Neural cell (in vitro differentiated cells): ENCODE measurements around the gene IGFBPL1. TPM values are rescaled to one million over a fixed set of nuclear protein-coding genes. Genes with fewer than 3 reads are reported as not detected.

Experiments
- H2AFZ ChIP-seq: fragments of 200-600, 300-800 bp; sonication (generic), shearing (Covaris generic); 2 replicates; pipeline ENCODE4 v1.6.0; 2014; ENCODE audit warnings: low read depth, mild to moderate bottlenecking, antibody characterized with exemption, low read length, moderate library complexity
- H3F3A ChIP-seq: fragments of 200-600 bp; shearing (Covaris generic); 2 replicates; pipeline ENCODE4 v1.6.1; 2016; ENCODE audit warnings: mild to moderate bottlenecking, moderate library complexity, mixed read lengths, antibody characterized with exemption, low read length; ENCODE audit not compliant: insufficient read depth, poor library complexity, severe bottlenecking
- H3K27ac ChIP-seq: fragments of 200-600, 300-800 bp; sonication (generic), shearing (Covaris generic); 2 replicates; pipeline ENCODE4 v1.5.1; 2014; ENCODE audit warnings: mild to moderate bottlenecking, low read length, moderate library complexity
- H3K27me3 ChIP-seq: fragments of 300-800, 200-600 bp; sonication (generic), shearing (Covaris generic); 2 replicates; pipeline ENCODE4 v1.6.0; 2014; ENCODE audit warnings: mild to moderate bottlenecking, low read depth, low read length, moderate library complexity; ENCODE audit not compliant: insufficient read depth
- H3K36me3 ChIP-seq: fragments of 300-800, 200-600 bp; sonication (generic), shearing (Covaris generic); 2 replicates; pipeline ENCODE4 v1.5.1; 2014; ENCODE audit warnings: mild to moderate bottlenecking, antibody characterized with exemption, low read length, moderate library complexity; ENCODE audit not compliant: insufficient read depth
- H3K4me2 ChIP-seq: fragments of 300-800, 200-600 bp; sonication (generic), shearing (Covaris generic); 2 replicates; pipeline ENCODE4 v1.6.0; 2014; ENCODE audit warnings: mild to moderate bottlenecking, low read length
- H3K4me3 ChIP-seq: fragments of 300-800, 200-600 bp; sonication (generic), shearing (Covaris generic); 2 replicates; pipeline ENCODE4 v1.5.1; 2014; ENCODE audit warnings: mild to moderate bottlenecking, low read length, moderate library complexity
- H3K79me2 ChIP-seq: fragments of 200-600 bp; shearing (Covaris generic); replicated peaks from 2 replicates; pipeline ENCODE4 v1.6.0; 2014; ENCODE audit warnings: mild to moderate bottlenecking, low read length, moderate library complexity; ENCODE audit not compliant: insufficient read depth
- H3K9ac ChIP-seq: fragments of 300-800, 200-600 bp; sonication (generic), shearing (Covaris generic); 2 replicates; pipeline ENCODE4 v1.6.1; 2016; ENCODE audit warnings: mild to moderate bottlenecking, low read length, mixed read lengths
- H3K9me2 ChIP-seq: fragments of 200-600 bp; shearing (Covaris generic); 2 replicates; pipeline ENCODE4 v1.6.1; 2016; ENCODE audit warnings: mild to moderate bottlenecking, low read length, mixed read lengths; ENCODE audit not compliant: insufficient read depth
- H3K9me3 ChIP-seq: fragments of 200-600, 300-800 bp; sonication (generic), shearing (Covaris generic); 2 replicates; pipeline ENCODE4 v1.6.1; 2016; ENCODE audit warnings: mild to moderate bottlenecking, mixed run types, low read length, moderate library complexity, mixed read lengths
- H4K20me1 ChIP-seq: fragments of 200-600 bp; shearing (Covaris generic); 2 replicates; pipeline ENCODE4 v1.6.1; 2016; ENCODE audit warnings: mild to moderate bottlenecking, mixed run types; ENCODE audit not compliant: insufficient read depth
- EP300 ChIP-seq: fragments of 450-650 bp; conservative IDR thresholded peaks from 2 replicates; pipeline ENCODE4 v1.6.1; 2014; ENCODE audit warnings: antibody characterized with exemption, mild to moderate bottlenecking, moderate library complexity; ENCODE audit not compliant: poor library complexity, severe bottlenecking
- EZH2 ChIP-seq: fragments of 200-600, 300-800 bp; shearing (Covaris generic), sonication (generic); IDR thresholded peaks from 2 replicates; pipeline ENCODE4 v1.6.1; 2014; ENCODE audit warnings: antibody characterized with exemption, low read length, borderline replicate concordance, mild to moderate bottlenecking; ENCODE audit not compliant: insufficient read depth, poor library complexity, severe bottlenecking
- MXI1 ChIP-seq: fragments of 450-650 bp; conservative IDR thresholded peaks from 2 replicates; pipeline ENCODE4 v1.6.1; 2014; ENCODE audit warnings: antibody characterized with exemption, mild to moderate bottlenecking; ENCODE audit not compliant: poor library complexity, severe bottlenecking
- POLR2AphosphoS5 ChIP-seq: IDR thresholded peaks from 2 replicates; pipeline ENCODE4 v1.6.1; 2012
- RAD21 ChIP-seq: fragments of 450-650 bp; conservative IDR thresholded peaks from 2 replicates; pipeline ENCODE4 v1.6.1; 2014; ENCODE audit warnings: antibody characterized with exemption, mild to moderate bottlenecking, moderate library complexity
- SMC3 ChIP-seq: fragments of 450-650 bp; conservative IDR thresholded peaks from 2 replicates; pipeline ENCODE4 v1.6.1; 2014; ENCODE audit warnings: antibody characterized with exemption, mild to moderate bottlenecking, moderate library complexity; ENCODE audit not compliant: poor library complexity
- TAF1 ChIP-seq: IDR thresholded peaks from 2 replicates; pipeline ENCODE4 v1.6.1; 2012; ENCODE audit warnings: low read depth
- polyA plus RNA-seq: library from polyadenylated mRNA; depleted of rRNA; stranded (reverse); fragments of >200 nt; gene quantifications from 2 replicates; pipeline ENCODE4 v1.2.3, GENCODE V29; 2014
- TF ChIP-seq, protein P1 (sequence below): fragments of 450-650 bp; IDR thresholded peaks from 2 replicates; pipeline ENCODE4 v1.5.1; 2014; ENCODE audit warnings: antibody characterized with exemption, mild to moderate bottlenecking, moderate library complexity; ENCODE audit not compliant: poor library complexity, severe bottlenecking
- TF ChIP-seq, protein P2 (sequence below): IDR thresholded peaks from 2 replicates; pipeline ENCODE4 v1.6.1; 2012; ENCODE audit warnings: borderline replicate concordance

The IGFBPL1 gene
- polyA plus RNA-seq, 1 donor from 2014 or later: 372 TPM

DNA sequence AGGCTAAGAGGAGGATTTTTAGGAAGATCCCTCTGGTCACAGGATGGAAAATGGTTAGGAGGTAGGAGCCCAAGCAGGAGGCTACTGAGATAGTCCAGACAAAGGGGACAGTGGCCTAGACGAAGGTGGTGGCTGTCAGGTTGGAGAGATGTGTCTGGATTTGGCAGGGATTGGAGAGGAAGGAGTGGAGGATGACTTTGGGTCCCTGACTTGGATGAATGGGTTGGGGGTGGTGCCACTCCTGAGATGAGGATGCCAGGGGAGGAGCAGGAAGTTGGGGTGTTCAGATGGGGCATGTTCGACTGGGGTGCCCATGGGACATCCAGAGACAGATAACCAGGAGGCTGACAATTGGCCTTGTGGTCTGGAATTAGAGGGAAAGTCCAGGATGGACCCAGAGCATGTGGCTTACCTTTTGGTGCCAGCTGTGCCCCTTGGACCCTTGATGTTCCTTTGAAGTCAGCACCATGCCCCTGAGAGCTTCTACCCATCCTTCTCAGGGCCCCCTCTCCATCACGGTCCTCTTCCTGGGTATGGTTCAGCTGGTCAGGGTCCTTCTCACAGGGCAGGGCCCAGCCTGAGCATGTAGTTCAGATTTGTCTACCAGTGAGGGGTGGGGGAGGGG, 15.1 kb upstream of the IGFBPL1 start:
- Histone ChIP-seq H3K4me2 (no peak overlapping the region), H4K20me1 (no peaks in the 10 kb centered on the region), H3K9me3 (no peaks in the 10 kb centered on the region), H3K36me3 (peaks cover 6% of the 10 kb centered on the region), H3K27me3 (no peaks in the 10 kb centered on the region), H3K4me3 (no peak overlapping the region), H3K9ac (no peak overlapping the region), H3K79me2 (no peaks in the 10 kb centered on the region), H2AFZ (no peak overlapping the region), H3K27ac (no peak overlapping the region), H3F3A (no peaks in the 10 kb centered on the region), H3K9me2 (no peaks in the 10 kb centered on the region)
- TF ChIP-seq SMC3 (no peak), MXI1 (no peak), POLR2AphosphoS5 (no peak), EP300 (no peak), RAD21 (no peak)
- TF ChIP-seq, protein P1, sequence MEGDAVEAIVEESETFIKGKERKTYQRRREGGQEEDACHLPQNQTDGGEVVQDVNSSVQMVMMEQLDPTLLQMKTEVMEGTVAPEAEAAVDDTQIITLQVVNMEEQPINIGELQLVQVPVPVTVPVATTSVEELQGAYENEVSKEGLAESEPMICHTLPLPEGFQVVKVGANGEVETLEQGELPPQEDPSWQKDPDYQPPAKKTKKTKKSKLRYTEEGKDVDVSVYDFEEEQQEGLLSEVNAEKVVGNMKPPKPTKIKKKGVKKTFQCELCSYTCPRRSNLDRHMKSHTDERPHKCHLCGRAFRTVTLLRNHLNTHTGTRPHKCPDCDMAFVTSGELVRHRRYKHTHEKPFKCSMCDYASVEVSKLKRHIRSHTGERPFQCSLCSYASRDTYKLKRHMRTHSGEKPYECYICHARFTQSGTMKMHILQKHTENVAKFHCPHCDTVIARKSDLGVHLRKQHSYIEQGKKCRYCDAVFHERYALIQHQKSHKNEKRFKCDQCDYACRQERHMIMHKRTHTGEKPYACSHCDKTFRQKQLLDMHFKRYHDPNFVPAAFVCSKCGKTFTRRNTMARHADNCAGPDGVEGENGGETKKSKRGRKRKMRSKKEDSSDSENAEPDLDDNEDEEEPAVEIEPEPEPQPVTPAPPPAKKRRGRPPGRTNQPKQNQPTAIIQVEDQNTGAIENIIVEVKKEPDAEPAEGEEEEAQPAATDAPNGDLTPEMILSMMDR: no peak
- TF ChIP-seq, protein P2, sequence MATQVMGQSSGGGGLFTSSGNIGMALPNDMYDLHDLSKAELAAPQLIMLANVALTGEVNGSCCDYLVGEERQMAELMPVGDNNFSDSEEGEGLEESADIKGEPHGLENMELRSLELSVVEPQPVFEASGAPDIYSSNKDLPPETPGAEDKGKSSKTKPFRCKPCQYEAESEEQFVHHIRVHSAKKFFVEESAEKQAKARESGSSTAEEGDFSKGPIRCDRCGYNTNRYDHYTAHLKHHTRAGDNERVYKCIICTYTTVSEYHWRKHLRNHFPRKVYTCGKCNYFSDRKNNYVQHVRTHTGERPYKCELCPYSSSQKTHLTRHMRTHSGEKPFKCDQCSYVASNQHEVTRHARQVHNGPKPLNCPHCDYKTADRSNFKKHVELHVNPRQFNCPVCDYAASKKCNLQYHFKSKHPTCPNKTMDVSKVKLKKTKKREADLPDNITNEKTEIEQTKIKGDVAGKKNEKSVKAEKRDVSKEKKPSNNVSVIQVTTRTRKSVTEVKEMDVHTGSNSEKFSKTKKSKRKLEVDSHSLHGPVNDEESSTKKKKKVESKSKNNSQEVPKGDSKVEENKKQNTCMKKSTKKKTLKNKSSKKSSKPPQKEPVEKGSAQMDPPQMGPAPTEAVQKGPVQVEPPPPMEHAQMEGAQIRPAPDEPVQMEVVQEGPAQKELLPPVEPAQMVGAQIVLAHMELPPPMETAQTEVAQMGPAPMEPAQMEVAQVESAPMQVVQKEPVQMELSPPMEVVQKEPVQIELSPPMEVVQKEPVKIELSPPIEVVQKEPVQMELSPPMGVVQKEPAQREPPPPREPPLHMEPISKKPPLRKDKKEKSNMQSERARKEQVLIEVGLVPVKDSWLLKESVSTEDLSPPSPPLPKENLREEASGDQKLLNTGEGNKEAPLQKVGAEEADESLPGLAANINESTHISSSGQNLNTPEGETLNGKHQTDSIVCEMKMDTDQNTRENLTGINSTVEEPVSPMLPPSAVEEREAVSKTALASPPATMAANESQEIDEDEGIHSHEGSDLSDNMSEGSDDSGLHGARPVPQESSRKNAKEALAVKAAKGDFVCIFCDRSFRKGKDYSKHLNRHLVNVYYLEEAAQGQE: no peak

DNA sequence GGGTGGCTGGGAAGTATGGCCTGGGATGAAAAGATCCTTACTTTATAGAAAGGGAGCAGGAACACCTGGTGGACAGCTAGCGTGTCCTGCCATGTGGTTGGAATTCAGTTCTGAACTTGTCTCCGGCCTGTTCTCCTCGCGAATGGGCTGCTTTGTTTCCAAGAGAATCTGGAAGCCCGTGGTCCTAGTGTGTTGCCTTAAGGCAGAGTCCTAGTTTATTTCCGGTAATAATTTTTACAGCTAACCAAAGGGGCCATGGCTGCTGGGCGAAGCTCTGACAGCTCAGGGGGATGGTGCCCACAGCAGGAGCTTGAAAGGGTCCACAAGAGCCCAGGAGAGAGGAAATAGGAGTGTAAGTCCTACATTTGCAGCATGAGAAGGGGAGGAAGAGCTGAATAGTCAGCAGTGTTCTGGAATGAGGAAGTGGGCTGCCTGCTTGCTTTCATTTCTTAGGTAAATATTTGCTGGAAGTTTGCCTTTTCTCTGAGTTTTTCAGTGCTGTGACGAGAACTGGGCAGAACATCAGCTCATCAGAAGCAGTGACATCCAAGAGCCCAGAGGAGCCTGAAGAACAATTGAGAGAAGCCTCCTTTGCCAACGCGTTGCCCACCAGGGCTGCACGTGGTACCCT, 13.1 kb upstream of the IGFBPL1 start:
- Histone ChIP-seq H3K4me2 (no peak overlapping the region), H3F3A (no peaks in the 10 kb centered on the region), H3K27me3 (no peaks in the 10 kb centered on the region), H3K4me3 (no peak overlapping the region), H3K36me3 (no peaks in the 10 kb centered on the region), H3K9me3 (no peaks in the 10 kb centered on the region), H3K79me2 (no peaks in the 10 kb centered on the region), H3K27ac (no peak overlapping the region), H3K9me2 (no peaks in the 10 kb centered on the region), H2AFZ (no peak overlapping the region), H3K9ac (no peak overlapping the region), H4K20me1 (no peaks in the 10 kb centered on the region)
- TF ChIP-seq, protein P1: no peak
- TF ChIP-seq SMC3: no peak
- TF ChIP-seq, protein P2: no peak
- TF ChIP-seq EZH2: no peak
- no peak for TF ChIP-seq MXI1
- no peak for TF ChIP-seq EP300
- no peak for TF ChIP-seq RAD21
- TF ChIP-seq POLR2AphosphoS5: no peak
- TF ChIP-seq TAF1: no peak
